Neural progenitor cell (in vitro differentiated cells): ENCODE data around the gene TFPT.

Experiments used
- EZH2 ChIP-seq: fragments of 200-600 bp; sonication (generic); IDR thresholded peaks from 2 replicates; pipeline ENCODE4 v1.6.1; 2017; ENCODE audit warnings: antibody characterized with exemption, mild to moderate bottlenecking, moderate library complexity
- EZH2phosphoT487 ChIP-seq: fragments of 200-600 bp; sonication (generic); IDR thresholded peaks from 2 replicates; pipeline ENCODE4 v1.6.1; 2017; ENCODE audit warnings: antibody characterized with exemption
- TF ChIP-seq, protein P1 (sequence below): fragments of 200-600 bp; sonication (generic); IDR thresholded peaks from 2 replicates; pipeline ENCODE4 v1.5.1; 2017; ENCODE audit warnings: antibody characterized with exemption, mild to moderate bottlenecking

DNA sequence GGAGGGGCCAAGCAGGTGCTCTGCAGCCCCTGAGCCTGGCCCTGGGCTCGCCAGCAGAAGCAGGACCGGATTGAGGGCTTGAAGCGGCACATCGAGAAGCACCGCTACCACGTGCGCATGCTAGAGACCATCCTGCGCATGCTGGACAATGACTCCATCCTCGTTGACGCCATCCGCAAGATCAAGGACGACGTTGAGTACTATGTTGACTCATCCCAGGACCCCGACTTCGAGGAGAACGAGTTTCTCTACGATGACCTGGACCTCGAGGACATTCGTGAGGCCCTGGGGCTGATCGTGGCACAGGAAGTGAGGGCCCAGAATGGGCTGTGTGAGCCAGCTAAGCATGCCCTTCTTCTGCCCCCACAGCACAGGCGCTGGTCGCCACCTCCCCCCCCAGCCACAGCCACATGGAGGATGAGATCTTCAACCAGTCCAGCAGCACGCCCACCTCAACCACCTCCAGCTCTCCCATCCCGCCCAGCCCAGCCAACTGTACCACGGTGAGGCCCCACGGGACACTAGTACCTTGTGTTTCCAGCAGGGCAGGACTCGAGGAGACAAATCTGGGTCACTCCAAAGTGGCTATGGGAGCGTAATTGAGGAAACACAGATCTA lies 30.2 kb upstream of the TFPT start:
- no peak for TF ChIP-seq EZH2
- TF ChIP-seq, protein P1, sequence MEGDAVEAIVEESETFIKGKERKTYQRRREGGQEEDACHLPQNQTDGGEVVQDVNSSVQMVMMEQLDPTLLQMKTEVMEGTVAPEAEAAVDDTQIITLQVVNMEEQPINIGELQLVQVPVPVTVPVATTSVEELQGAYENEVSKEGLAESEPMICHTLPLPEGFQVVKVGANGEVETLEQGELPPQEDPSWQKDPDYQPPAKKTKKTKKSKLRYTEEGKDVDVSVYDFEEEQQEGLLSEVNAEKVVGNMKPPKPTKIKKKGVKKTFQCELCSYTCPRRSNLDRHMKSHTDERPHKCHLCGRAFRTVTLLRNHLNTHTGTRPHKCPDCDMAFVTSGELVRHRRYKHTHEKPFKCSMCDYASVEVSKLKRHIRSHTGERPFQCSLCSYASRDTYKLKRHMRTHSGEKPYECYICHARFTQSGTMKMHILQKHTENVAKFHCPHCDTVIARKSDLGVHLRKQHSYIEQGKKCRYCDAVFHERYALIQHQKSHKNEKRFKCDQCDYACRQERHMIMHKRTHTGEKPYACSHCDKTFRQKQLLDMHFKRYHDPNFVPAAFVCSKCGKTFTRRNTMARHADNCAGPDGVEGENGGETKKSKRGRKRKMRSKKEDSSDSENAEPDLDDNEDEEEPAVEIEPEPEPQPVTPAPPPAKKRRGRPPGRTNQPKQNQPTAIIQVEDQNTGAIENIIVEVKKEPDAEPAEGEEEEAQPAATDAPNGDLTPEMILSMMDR = no peak
- TF ChIP-seq EZH2phosphoT487 = no peak
